ENCODE results near the gene CLNS1A. TPM values are rescaled to one million over a fixed set of nuclear protein-coding genes. Genes with fewer than 3 reads are reported as not detected.

The CLNS1A gene, protein sequence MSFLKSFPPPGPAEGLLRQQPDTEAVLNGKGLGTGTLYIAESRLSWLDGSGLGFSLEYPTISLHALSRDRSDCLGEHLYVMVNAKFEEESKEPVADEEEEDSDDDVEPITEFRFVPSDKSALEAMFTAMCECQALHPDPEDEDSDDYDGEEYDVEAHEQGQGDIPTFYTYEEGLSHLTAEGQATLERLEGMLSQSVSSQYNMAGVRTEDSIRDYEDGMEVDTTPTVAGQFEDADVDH
- polyA plus RNA-seq (2012; ENCODE audit: insufficient read depth, insufficient read length), result 202 TPM

DNA sequence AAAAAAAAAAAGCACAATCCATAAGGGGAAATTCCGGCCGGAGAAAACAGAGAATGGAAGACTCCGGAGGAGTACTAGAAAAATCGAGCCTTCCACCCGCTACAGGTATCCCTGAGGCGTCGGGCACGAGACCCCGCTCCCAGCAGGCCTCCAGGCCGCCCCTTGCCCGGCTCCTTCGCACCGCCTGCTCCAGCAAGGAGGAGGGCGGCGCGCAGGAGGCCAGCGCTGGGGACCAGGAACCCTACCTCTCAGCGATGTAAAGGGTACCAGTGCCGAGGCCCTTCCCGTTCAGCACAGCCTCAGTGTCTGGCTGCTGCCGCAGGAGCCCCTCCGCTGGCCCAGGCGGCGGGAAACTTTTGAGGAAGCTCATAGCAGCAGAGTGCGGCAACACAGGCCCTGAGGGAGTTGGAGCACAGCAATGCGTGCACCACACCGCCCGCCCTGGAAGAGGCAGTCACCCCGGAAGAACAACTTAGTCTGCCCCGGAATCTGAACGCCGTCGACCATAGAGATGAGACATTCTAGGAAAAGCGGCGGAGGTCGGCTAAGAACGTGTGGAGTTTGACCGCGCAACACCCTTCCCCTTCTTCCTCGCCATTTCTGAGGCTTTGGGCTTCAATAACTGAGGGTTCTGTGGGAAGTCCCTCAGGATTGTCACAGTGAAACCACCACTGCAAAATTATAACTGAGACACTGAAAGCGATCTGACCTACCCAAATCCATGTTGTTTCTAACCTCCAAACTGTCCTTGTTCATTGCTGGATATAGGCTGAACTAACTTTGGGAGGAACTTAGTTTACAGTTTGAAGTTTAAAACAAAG is at the start of gene CLNS1A:
Gene CLNS1A, minus strand, starts transcription at position 450 of the 821 bp plus-strand sequence. Its CDS starts 80 bp downstream, at position 370.
- H3K4me3 ChIP-seq (ENCODE audit: low read length), result peak within 1 kb of the TSS; percentile 73

DNA sequence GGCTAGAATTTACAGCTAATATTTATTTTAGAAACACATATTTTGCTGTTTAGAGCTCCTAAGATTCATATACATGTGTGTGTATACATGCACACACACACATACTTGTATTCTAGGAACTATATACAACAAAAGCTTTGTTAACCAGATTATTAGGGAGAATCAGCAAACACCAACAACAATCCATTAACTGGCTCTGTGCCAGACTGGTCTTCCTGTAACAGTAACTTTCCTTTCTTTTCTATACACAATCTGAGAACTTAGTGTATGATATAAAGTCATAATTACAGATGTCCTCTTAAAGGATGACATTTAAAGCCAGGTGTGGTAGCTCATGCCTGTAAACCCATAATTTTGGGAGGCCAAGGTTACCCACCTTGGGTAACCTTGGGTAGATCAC is 49.5 kb upstream of the CLNS1A start:
- no peak overlapping the region for H3K4me3 ChIP-seq (ENCODE audit: low read length)
- DNase-seq (ENCODE audit: low read depth, low spot score), result no peak

More for the DNA sequence above, at the start of gene CLNS1A:
- peak; percentile 88 for DNase-seq (ENCODE audit: low read depth, low spot score)

DNA sequence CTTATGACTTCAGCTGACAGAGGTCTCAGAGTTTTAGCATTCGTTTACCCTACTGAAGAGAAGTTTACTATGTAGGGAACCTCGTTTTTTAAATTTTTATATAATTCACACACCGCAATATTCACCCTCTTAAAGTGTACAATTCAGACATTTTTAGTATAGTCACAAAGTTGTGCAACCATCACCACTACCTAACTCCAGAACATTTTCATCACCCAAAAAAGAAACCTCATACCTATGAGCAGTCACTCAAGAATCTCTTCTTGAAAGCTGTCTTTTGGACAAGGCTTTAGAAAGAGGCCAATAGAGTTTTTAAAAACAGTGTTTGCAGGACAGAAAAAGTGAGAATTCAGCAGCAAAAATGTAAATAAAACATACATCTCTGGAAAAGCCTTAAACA is 39.5 kb upstream of the CLNS1A start:
- H3K4me3 ChIP-seq (ENCODE audit: low read length), result no peak overlapping the region
- DNase-seq (ENCODE audit: low read depth, low spot score), result no peak

DNA sequence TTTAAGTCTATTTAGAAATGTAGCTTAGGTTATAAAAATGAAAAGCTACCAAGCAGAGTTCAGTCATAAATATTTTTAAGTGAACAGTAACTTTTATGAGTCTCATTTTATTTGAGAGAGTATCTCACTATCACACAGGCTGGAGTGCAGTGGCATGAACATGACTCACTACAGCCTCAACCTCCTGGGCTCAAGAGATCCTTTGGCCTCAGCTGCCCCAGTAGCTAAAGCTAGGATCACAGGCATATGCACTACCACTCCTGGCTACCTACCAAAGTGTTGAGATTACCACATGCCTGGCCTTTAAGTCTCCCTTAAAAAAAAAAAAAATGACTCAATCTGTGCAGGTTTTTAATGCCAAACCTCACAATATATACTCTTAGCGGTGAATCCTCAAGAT is 34.7 kb upstream of the CLNS1A start:
- DNase-seq (ENCODE audit: low read depth, low spot score), result no peak
- no peak overlapping the region for H3K4me3 ChIP-seq (ENCODE audit: low read length)

DNA sequence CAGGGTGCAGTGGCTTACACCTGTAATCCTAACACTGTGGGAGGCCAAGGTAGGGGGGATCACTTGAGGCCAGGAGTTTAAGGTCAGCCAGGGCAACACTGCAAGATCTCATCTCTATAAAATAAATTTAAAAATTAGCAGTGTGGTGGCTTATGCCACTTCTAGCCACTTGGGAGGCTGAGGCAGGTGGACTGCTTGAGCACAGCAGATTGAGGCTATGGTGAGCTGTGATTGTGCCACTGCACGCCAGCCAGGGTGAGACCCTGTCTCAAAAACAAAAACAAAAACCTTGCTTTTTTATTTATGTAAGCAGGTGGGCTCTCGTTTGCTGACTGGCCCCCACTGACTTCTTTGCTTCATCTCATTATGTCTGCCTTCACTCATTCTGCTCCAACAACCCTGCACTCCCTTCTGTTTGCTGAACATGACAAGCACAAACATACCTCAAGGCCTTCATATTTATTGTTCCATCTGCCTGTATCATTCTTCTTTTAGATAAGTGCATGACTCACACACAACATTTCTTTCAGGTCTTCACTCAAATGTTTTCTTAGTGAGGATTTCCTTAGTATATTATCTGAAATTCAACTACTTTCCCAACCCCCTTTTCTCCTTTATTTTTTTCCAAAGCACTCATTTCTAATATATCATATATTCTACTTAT is 32.4 kb upstream of the CLNS1A start:
- DNase-seq (ENCODE audit: low read depth, low spot score), result no peak
- H3K4me3 ChIP-seq (ENCODE audit: low read length), result no peak overlapping the region

DNA sequence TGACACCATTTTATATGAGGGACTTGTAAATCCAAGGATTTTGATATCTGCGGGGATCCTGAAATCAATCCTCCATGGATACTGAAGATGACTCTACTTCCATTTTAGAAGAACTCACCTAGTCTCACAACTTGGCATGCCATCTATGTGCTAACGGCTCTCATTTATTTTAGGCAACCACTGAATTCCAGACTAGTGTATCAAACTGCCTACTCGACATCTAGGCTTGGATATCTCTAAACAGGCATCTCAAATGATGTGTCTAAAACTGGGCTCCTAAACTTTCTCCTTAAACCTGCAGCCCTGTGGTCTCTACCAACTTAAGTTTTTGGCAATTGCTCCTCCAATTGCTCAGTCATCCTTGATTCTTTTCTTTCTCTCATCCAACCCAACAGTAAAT is 31.2 kb upstream of the CLNS1A start:
- no peak for DNase-seq (ENCODE audit: low read depth, low spot score)
- H3K4me3 ChIP-seq (ENCODE audit: low read length), result no peak overlapping the region

DNA sequence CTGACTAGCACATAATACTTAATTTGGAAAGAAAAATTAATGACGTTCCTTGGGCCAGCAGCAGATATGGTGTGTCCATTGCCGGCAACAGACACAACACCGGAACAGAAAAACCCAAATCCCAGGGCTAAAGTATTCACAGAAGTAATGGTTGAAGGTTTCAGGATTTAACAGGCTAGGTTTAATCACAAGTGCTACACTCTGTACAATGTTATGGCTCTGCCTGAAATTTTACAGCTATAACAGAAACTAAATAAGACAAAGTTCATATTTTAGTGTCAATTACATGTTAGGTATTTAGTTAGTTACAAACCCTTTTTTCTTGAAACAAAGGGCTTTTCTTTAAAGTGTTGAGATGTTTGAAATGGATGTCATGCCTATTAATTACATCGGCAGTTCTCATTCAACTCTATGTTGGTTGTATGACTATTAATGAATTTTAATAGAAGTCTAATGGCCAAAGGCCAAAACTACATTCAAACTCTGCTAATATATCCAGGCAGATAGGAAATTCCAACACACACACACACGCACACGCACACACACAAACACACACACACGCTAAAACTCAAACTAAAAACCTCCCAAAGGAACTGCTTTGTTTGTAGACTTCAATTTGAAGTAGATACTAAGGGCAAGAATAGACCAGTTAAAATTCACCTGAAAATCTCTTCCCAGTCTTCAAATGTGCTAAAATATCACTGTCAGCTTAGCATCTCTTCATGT is 27.8 kb upstream of the CLNS1A start:
- no peak for DNase-seq (ENCODE audit: low read depth, low spot score)
- H3K4me3 ChIP-seq (ENCODE audit: low read length), result no peak overlapping the region

DNA sequence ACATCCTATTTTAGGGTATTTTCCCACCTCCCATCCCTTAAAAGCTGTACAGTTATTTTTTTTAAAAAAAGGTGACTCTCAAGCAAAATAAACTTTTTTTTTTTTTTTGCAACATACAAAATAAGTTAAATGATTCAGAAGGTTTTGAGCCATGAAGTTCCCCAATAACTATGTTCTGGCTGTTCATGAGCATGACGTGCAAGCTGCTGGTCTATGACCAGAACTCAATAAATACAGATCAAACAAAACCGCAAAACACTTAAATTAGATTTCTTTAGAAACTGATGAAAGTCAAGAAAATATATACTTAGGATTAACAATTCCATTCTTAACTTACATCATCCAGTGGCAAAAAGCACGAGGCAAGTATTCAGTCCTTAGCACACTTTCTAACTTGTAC is 24.1 kb upstream of the CLNS1A start:
- no peak overlapping the region for H3K4me3 ChIP-seq (ENCODE audit: low read length)
- DNase-seq (ENCODE audit: low read depth, low spot score), result no peak

DNA sequence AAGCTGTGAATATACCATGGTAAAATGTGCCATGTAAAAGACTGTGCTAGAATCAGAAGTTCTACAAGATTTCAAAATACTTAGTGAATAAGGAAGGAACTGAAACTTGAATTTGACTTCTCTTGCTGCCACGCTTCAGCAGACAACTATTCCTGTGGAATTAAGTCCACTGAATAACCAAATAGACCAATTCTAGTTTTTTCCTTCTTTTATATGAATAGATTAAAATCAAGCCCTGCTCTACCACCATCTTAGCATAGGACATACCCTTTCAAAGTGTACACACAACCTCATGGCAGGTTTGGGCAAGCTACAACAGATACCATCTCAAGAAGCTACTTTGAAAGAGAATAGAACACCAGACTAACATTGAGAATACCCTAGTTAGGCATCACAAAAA is 23.4 kb upstream of the CLNS1A start:
- no peak overlapping the region for H3K4me3 ChIP-seq (ENCODE audit: low read length)
- DNase-seq (ENCODE audit: low read depth, low spot score), result no peak

DNA sequence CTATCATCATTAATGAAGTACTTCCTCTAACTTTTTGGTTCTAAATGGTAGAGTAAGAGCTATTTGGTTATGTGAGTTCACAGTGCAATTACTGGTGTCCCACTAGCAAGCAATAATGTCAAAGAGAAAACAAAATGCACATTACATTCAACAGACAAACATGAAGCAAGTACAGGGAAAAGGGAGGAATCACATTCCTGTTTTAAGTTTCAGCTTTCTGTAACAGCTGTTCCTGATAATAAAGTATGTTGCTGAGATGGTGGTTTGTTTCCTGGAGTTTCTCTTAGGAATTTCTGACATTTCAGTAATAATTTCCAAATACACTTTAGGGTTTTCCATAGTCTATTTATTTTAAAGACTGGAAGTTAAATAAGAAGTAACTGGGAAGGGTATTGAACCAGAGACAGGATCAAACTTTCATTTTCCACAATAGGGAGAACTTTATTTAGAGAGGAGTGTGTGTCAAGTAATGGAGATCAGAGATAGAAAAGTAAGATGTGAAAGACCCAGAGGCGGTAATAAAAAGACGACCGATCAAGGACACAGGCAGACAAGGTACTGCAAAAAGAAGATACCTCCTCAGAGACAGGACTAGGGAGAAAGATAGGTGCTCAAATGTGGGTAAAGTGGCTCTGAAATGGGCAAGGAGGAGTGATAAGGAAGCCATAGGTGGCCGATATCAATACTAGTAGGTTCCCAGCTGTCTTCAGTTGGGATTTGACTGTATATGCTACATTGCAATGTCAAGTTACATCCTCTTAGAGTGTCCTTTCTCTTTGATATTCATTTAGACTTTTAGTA is 20.8 kb upstream of the CLNS1A start:
- DNase-seq (ENCODE audit: low read depth, low spot score), result no peak

DNA sequence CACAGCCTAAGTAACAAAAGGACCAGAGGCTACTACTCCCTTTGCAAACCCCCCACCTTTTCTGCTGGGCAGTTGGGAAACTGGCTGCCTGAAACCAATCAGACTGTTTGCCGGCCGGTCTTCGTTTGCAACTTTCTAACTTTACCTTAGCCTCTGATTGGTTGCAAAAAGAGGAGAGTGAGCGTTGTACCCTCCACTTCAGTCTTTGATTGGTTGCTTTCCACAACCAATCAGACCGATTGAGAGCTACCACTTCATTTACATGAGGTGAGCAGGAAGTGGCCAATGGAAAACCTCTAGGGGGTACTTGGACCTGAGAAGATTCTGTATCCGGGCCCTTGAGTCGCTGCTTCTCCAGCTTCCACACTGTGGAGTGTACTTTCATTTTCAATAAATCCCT is 18.8 kb upstream of the CLNS1A start:
- no peak overlapping the region for H3K4me3 ChIP-seq (ENCODE audit: low read length)
- DNase-seq (ENCODE audit: low read depth, low spot score), result no peak

More for the DNA sequence above, 20.8 kb upstream of the CLNS1A start:
- no peak overlapping the region for H3K4me3 ChIP-seq (ENCODE audit: low read length)

DNA sequence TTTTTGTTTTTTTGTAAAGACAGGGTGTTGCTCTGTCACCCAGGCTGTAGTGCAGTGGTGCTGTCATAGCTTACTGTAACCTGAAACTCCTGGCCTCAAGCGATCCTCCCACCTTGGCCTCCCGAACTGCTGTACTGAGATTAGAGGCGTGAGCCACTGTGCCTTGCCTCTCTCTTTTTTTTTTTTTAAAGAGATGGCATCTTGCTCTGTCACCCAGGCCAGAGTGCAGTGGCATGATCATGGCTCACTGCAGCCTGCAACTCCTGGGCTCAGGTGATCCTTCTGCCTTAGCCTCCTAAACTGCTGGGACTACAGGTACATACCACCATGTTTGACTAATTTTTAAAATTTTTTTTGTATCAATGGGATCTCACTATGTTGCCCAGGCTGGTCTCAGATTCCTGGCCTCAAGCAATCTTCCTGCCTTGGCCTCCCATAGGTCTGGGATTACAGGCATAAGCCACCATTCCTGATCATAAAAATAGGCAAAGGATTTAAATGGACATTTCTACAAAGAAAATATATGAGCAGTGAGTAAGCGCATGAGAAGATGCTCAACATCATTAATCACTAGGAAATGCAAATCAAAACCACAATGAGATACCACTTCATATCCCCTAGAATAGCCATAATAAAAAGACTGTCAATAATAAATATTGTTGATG is 17.3 kb upstream of the CLNS1A start:
- H3K4me3 ChIP-seq (ENCODE audit: low read length), result no peak overlapping the region
- no peak for DNase-seq (ENCODE audit: low read depth, low spot score)

DNA sequence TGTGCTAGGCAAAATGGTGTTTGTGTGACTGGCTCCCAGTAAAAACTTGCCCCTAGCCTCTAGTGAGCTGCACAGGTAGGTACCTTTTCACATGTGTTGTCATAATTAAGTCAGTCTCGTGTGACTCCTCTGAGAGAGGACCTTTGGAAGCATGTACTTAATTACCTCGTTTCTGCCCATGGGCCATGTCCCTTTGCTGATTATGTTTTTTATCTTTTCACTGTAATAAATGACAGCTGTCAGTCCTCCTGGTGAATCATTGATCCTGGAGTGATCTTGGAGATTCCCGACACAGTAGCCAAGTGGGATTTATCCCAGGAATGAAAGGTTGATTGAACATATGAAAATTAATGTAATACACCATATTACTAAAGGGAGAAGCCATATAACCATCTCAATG is 12.5 kb upstream of the CLNS1A start:
- no peak for DNase-seq (ENCODE audit: low read depth, low spot score)
- H3K4me3 ChIP-seq (ENCODE audit: low read length), result no peak overlapping the region

DNA sequence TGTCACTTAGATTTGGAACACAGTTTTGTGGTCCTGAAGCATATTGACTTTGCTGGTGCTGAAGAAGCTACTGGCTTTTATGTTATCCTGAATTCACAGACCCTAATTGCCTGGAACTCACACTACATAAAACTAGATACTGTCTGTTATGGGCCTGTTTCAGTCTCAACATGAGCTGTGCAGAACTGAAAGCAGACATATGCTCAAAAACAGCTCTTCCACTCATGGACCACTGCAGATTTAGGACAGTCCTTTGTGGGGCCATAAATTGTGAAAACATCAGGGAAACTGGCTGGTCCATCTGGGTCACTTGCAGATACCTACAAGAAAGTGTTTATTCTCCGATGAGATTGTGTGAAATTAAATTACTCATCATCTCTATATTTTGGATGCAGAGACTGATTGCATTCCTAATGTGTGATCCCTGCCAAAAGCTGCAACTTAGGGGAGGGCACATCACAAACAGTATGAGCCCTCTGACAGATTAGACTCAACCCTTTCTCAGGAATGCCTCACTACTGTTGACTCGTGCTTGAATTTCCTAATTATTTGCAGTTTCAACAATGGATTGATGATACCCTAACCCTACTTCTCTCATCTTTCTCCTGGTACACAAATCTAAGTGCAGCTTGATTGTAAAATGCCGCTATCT is 10.2 kb upstream of the CLNS1A start:
- DNase-seq (ENCODE audit: low read depth, low spot score), result no peak
- H3K4me3 ChIP-seq (ENCODE audit: low read length), result no peak overlapping the region

DNA sequence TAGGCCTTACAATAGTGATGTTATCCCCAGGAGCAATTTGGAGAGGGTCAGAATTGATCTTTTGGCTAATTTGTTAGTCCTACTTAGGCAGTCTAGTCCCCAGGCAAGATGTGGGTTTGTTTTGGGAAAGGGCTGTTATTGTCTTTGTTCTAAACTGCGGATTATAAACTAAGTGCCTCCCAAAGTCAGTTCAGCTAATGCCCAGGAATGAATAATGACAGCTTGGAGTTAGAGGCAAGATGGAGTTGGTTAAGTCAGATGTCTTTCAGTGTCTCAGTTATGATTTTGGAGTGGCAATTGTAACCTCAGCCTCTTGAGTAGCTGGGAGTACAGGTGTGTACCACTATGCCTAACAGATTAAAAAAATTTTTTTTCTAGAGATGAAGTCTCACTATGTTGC is 7.3 kb upstream of the CLNS1A start:
- no peak for DNase-seq (ENCODE audit: low read depth, low spot score)
- H3K4me3 ChIP-seq (ENCODE audit: low read length), result no peak overlapping the region

DNA sequence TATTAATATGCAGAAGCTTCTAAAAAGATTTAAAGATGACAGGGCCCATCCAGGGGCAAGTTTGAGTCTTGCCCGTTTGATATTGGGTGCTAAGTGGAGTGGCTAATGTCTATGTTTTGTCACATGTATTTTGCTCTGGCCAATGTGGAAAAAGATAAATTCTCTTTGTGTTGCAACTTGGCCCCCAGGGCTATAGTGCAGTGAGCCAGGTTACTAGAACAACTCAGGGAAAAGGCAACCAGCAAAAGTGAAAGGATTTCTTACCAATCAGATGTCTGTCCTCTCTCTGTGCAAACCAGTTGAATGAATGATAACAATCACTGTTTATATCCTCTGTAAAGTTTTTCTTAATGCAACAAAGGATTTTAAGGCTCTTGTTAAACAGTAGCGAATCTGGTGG is 4.6 kb upstream of the CLNS1A start:
- H3K4me3 ChIP-seq (ENCODE audit: low read length), result no peak overlapping the region

DNA sequence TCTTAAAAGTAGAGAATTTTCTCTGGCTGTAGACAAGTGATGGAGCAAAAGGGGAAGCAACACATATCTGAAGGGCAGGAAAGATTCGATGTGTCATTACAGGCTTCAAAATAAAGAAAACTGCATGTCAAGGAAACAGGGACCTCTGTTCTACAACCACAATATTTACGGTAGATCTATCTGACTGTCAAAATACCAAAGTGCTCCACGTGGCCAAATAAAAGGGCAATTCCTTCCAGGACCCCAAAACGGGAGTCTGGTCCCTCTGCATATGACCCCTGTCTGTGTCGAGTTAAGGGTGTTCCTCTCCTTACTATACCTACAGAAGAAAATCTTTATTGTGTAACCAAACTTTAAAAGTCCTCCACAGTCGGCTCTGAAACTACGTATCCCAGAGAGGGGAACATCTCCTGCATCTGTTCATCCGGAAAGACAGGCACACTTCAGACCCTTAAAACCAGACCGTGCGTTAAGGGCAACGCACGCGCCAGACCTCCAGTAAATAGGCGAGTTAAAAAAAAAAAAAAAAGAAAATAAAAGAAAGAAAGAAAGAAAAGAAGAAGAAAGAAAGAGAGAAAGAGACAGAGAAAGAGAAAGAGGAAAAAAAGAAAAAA is 756 bp downstream of the CLNS1A start:
- H3K4me3 ChIP-seq (ENCODE audit: low read length), result peak overlapping the region; percentile 73
- DNase-seq (ENCODE audit: low read depth, low spot score), result no peak

More for the DNA sequence above, 4.6 kb upstream of the CLNS1A start:
- DNase-seq (ENCODE audit: low read depth, low spot score), result no peak

All from Jurkat, Clone E6-1 (cell line).